Measurements from ENCODE around the gene CORO7. TPM values are rescaled to one million over a fixed set of nuclear protein-coding genes. Genes with fewer than 3 reads are reported as not detected.

Gene CORO7
- polyA plus RNA-seq, 2 of the 4 experiments (the other 2 are of a cell fraction), result 6.0 to 11.9 TPM

DNA sequence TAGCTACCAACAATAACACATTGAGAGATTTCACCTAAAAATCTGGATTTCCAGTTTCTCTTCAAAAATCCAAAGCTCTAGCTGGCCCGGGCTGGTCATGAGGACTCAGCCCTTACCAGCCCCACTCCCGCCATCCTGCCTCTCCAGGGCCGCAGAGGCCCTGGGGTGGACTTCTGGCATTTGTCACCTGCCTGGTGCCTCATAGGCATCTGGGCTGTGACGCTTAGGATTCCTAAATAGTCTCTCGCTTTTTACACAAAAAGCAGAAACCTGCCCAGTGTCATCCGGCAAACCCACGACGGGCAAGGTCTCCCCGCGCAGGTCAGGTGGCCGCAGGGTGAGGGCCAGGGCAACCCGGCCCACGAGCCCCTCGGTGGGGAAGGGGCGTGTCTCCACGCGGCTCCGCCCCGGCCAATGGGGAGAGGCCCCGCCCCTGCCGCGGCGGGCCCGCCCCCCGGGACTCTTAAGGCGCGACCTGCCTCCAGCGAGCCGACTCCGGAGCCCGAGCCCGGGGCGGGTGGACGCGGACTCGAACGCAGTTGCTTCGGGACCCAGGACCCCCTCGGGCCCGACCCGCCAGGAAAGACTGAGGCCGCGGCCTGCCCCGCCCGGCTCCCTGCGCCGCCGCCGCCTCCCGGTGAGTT, 44.9 kb downstream of the CORO7 start, which contains the start of gene VASN:
TSS of gene VASN (plus strand) at position 492 of the 644 bp plus-strand sequence. CDS start 9,030 bp downstream, outside the sequence.
- peaks cover 61% of the 10 kb centered on the region for H3K4me1 ChIP-seq
- DNase-seq (ENCODE audit: low read depth in 1 of 2, low spot score in 1 of 2) (peak; percentile 68 to 78), FAIRE-seq (no peak), ATAC-seq (peak; percentile 49 to 64)
- CTCF ChIA-PET, result interaction anchor here (0.5 to 25.9 kb wide), 6 partner anchors 12 to 118 kb away, joined by 3 to 833 read pairs (median 40); no protein-coding TSS in a partner anchor
- H3K9me3 ChIP-seq, result no peaks in the 10 kb centered on the region
- POLR2A ChIA-PET, result interaction anchor here (0.9 kb wide), 1 partner anchor 13 kb away, joined by 3 read pairs; no protein-coding TSS in a partner anchor
- TF ChIP-seq PHF8 (IDR thresholded peaks at IDR 0.05; ENCODE audit: borderline replicate concordance, low read depth), result peak; percentile 86
- peak; percentile 47 to 58; a peak in 3 of 5 replicates for TF ChIP-seq JUN (IDR thresholded peaks at IDR 0.05)
- no peak; the same call in 1 of the 2 replicates for TF ChIP-seq MAX (IDR thresholded peaks at IDR 0.05)
- TF ChIP-seq POLR2A (IDR thresholded peaks at IDR 0.05; ENCODE audit: low read length), result peak; percentile 98
- 0 out of 2 replicates have a peak, but pooled peaks have one; percentile 33 for TF ChIP-seq TFCP2L1 (CRISPR knock-in tag; IDR thresholded peaks at IDR 0.05)
- peak; percentile 88; the same call in 2 of the 3 replicates for TF ChIP-seq BCL3 (IDR thresholded peaks at IDR 0.05)
- TF ChIP-seq, protein P1, sequence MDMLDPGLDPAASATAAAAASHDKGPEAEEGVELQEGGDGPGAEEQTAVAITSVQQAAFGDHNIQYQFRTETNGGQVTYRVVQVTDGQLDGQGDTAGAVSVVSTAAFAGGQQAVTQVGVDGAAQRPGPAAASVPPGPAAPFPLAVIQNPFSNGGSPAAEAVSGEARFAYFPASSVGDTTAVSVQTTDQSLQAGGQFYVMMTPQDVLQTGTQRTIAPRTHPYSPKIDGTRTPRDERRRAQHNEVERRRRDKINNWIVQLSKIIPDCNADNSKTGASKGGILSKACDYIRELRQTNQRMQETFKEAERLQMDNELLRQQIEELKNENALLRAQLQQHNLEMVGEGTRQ (IDR thresholded peaks at IDR 0.05), result peak; percentile 12; the same call in 1 of the 2 replicates
- no peak for TF ChIP-seq ELK1 (IDR thresholded peaks at IDR 0.05; ENCODE audit: low read depth, low read length)
- no peak for TF ChIP-seq CEBPB (IDR thresholded peaks at IDR 0.05)
- TF ChIP-seq HDAC2 (IDR thresholded peaks at IDR 0.05), result no peak
- peak within 1 kb of the TSS; percentile 74 to 94 for H3K27ac ChIP-seq
- peak within 1 kb of the TSS; percentile 70 for H3K4me3 ChIP-seq
- 9% methylated on average over 15 of the region's 50 CpGs for whole genome bisulfite sequencing (ENCODE audit: missing lambda C conversion rate)
- H3K4me2 ChIP-seq, result peak within 1 kb of the TSS; percentile 97

- Histone ChIP-seq H3K4me2 (peak overlapping the region; percentile 97; the same call in 2 of the 3 replicates), H3K9me3 (no peaks in the 10 kb centered on the region), H3K4me3 (no peak overlapping the region; the same call in 2 of the 3 replicates), H3K27ac (no peak overlapping the region), H3K4me1 (peaks cover 54% of the 10 kb centered on the region)
- FAIRE-seq (no peak), DNase-seq (ENCODE audit: low read depth in 1 of 2, low spot score in 1 of 2) (no peak), ATAC-seq (no peak)
- WGBS (ENCODE audit: missing lambda C conversion rate), result 80% methylated on average over 12 of the region's 14 CpGs
- POLR2A ChIA-PET, result interaction anchor here (0.9 kb wide), 1 partner anchor 12 kb away, joined by 3 read pairs; no protein-coding TSS in a partner anchor
- CTCF ChIA-PET, result interaction anchor here (0.5 to 14.1 kb wide), 5 partner anchors 11 to 117 kb away, joined by 3 to 833 read pairs (median 16); no protein-coding TSS in a partner anchor
- TF ChIP-seq REST (IDR thresholded peaks at IDR 0.05) (no peak), SMC3 (IDR thresholded peaks at IDR 0.05) (no peak), ELK1 (IDR thresholded peaks at IDR 0.05; ENCODE audit: low read depth, low read length) (no peak), FOSL2 (IDR thresholded peaks at IDR 0.05) (no peak), FOSL2 (CRISPR knock-in tag; IDR thresholded peaks at IDR 0.05) (no peak), HDAC2 (IDR thresholded peaks at IDR 0.05) (no peak), CTCF (IDR thresholded peaks at IDR 0.05) (no peak), FOSB (CRISPR knock-in tag; IDR thresholded peaks at IDR 0.05) (no peak), JUNB (IDR thresholded peaks at IDR 0.05) (no peak), ZSCAN20 (CRISPR knock-in tag; IDR thresholded peaks at IDR 0.05) (no peak), FOXS1 (CRISPR knock-in tag; IDR thresholded peaks at IDR 0.05) (no peak), HOXA7 (CRISPR knock-in tag; IDR thresholded peaks at IDR 0.05) (no peak), ZNF302 (CRISPR knock-in tag; IDR thresholded peaks at IDR 0.05) (no peak), HOXB13 (CRISPR knock-in tag; IDR thresholded peaks at IDR 0.05; ENCODE audit: low read depth) (no peak)
- TF ChIP-seq, protein P2, sequence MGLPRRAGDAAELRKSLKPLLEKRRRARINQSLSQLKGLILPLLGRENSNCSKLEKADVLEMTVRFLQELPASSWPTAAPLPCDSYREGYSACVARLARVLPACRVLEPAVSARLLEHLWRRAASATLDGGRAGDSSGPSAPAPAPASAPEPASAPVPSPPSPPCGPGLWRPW (IDR thresholded peaks at IDR 0.05), result no peak
Observed at GRCh38 chr16:4370570-4371356, 45.6 kb downstream of the CORO7 start.

Measured in A549 (cell line).